GM12878 (cell line): Measurements from ENCODE around the gene EPN1.

Experiments
- EP300 ChIP-seq, 2 experiments: fragments of 150-350 bp in 1 of 2; IDR thresholded peaks; 2 replicates each; pipeline ENCODE4 v1.6.1; 2011 to 2012; ENCODE audit warnings: low read depth in 2 of 2, low read length in 2 of 2, borderline replicate concordance in 1 of 2, improper control_type of control experiment in 1 of 2, inconsistent platforms in 1 of 2; ENCODE audit not compliant: control insufficient read depth in 1 of 2
- HDAC6 ChIP-seq: fragments of 200-600 bp; sonication (generic); IDR thresholded peaks from one replicate; pipeline ENCODE4 v1.8.0; 2017; ENCODE audit warnings: antibody characterized with exemption; ENCODE audit not compliant: unreplicated experiment
- JUNB ChIP-seq: IDR thresholded peaks from 2 replicates; pipeline ENCODE4 v1.6.1; 2016; ENCODE audit warnings: antibody characterized with exemption, mild to moderate bottlenecking
- NRF1 ChIP-seq: conservative IDR thresholded peaks from 2 replicates; pipeline ENCODE4 v1.6.1; 2011; ENCODE audit warnings: mild to moderate bottlenecking, low read depth, low read length, improper control_type of control experiment
- POLR2A ChIP-seq: IDR thresholded peaks from 2 replicates; pipeline ENCODE4 v1.6.1; 2011; ENCODE audit warnings: low read depth, mild to moderate bottlenecking, low read length
- SIN3A ChIP-seq: IDR thresholded peaks from 2 replicates; pipeline ENCODE4 v1.6.1; 2012; ENCODE audit warnings: low read depth, low read length, improper control_type of control experiment
- TCF12 ChIP-seq: IDR thresholded peaks from 2 replicates; pipeline ENCODE4 v1.6.1; 2011; ENCODE audit warnings: low read depth, mild to moderate bottlenecking, low read length
- TF ChIP-seq, protein P1 (sequence below), 3 experiments: IDR thresholded peaks in 2 of 3; conservative IDR thresholded peaks in 1 of 3; 2 replicates each; pipeline ENCODE4 v1.5.1; 2011; ENCODE audit warnings: low read depth in 3 of 3, low read length in 3 of 3, mild to moderate bottlenecking in 3 of 3, control low read depth in 2 of 3, moderate library complexity in 2 of 3, inconsistent platforms in 1 of 3, mixed read lengths in 1 of 3; ENCODE audit not compliant: control insufficient read depth in 2 of 3, insufficient read depth in 1 of 3; ENCODE audit errors: extremely low read depth in 1 of 3
- TF ChIP-seq, protein P2 (sequence below): fragments of 450-650 bp; IDR thresholded peaks from 2 replicates; pipeline ENCODE4 v1.6.1; 2018; ENCODE audit warnings: borderline replicate concordance, mild to moderate bottlenecking; ENCODE audit not compliant: partially characterized antibody
- TF ChIP-seq, protein P3 (sequence below): fragments of 450-650 bp; IDR thresholded peaks from 2 replicates; pipeline ENCODE4 v1.6.1; 2017; ENCODE audit warnings: mild to moderate bottlenecking, moderate library complexity
- TF ChIP-seq, protein P4 (sequence below): IDR thresholded peaks from 2 replicates; pipeline ENCODE4 v1.6.1; 2012; ENCODE audit warnings: low read depth, low read length, improper control_type of control experiment

DNA sequence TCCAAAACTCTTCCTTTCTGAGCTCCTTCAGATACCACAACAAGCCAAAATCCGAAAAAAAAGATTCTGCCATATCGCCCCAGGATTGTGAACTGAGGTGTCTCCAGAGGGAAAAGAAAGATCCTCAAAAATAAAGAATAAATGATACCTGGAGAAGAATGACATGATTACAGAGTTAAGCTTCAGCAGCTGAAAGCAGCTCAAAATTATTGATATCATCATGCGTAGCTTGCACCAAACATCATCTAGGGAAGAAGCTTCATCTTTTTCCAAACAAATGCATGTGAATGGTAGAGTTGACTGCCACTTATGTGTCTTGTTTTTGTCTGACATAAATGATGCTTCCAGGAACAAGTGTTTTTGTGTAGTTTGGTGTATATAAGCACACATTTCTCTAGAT lies 63.3 kb downstream of the EPN1 start, which contains the start of gene NLRP9:
- no peak for TF ChIP-seq JUNB
- TF ChIP-seq, protein P1, sequence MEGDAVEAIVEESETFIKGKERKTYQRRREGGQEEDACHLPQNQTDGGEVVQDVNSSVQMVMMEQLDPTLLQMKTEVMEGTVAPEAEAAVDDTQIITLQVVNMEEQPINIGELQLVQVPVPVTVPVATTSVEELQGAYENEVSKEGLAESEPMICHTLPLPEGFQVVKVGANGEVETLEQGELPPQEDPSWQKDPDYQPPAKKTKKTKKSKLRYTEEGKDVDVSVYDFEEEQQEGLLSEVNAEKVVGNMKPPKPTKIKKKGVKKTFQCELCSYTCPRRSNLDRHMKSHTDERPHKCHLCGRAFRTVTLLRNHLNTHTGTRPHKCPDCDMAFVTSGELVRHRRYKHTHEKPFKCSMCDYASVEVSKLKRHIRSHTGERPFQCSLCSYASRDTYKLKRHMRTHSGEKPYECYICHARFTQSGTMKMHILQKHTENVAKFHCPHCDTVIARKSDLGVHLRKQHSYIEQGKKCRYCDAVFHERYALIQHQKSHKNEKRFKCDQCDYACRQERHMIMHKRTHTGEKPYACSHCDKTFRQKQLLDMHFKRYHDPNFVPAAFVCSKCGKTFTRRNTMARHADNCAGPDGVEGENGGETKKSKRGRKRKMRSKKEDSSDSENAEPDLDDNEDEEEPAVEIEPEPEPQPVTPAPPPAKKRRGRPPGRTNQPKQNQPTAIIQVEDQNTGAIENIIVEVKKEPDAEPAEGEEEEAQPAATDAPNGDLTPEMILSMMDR (IDR thresholded peaks at IDR 0.05 in 2 of 3, conservative IDR thresholded peaks at IDR 0.05 in 1 of 3; ENCODE audit: control insufficient read depth in 2 of 3, extremely low read depth in 1 of 3, insufficient read depth in 1 of 3, low read depth in 3 of 3, low read length in 3 of 3) = no peak
- TF ChIP-seq TCF12 = no peak
- TF ChIP-seq, protein P2, sequence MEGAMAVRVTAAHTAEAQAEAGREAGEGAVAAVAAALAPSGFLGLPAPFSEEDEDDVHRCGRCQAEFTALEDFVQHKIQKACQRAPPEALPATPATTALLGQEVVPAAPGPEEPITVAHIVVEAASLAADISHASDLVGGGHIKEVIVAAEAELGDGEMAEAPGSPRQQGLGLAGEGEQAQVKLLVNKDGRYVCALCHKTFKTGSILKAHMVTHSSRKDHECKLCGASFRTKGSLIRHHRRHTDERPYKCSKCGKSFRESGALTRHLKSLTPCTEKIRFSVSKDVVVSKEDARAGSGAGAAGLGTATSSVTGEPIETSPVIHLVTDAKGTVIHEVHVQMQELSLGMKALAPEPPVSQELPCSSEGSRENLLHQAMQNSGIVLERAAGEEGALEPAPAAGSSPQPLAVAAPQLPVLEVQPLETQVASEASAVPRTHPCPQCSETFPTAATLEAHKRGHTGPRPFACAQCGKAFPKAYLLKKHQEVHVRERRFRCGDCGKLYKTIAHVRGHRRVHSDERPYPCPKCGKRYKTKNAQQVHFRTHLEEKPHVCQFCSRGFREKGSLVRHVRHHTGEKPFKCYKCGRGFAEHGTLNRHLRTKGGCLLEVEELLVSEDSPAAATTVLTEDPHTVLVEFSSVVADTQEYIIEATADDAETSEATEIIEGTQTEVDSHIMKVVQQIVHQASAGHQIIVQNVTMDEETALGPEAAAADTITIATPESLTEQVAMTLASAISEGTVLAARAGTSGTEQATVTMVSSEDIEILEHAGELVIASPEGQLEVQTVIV = no peak
- no peak for TF ChIP-seq EP300 (IDR thresholded peaks at IDR 0.05; ENCODE audit: borderline replicate concordance in 1 of 2, control insufficient read depth in 1 of 2, low read depth in 2 of 2, low read length in 2 of 2)
- no peak for TF ChIP-seq HDAC6
- TF ChIP-seq, protein P3, sequence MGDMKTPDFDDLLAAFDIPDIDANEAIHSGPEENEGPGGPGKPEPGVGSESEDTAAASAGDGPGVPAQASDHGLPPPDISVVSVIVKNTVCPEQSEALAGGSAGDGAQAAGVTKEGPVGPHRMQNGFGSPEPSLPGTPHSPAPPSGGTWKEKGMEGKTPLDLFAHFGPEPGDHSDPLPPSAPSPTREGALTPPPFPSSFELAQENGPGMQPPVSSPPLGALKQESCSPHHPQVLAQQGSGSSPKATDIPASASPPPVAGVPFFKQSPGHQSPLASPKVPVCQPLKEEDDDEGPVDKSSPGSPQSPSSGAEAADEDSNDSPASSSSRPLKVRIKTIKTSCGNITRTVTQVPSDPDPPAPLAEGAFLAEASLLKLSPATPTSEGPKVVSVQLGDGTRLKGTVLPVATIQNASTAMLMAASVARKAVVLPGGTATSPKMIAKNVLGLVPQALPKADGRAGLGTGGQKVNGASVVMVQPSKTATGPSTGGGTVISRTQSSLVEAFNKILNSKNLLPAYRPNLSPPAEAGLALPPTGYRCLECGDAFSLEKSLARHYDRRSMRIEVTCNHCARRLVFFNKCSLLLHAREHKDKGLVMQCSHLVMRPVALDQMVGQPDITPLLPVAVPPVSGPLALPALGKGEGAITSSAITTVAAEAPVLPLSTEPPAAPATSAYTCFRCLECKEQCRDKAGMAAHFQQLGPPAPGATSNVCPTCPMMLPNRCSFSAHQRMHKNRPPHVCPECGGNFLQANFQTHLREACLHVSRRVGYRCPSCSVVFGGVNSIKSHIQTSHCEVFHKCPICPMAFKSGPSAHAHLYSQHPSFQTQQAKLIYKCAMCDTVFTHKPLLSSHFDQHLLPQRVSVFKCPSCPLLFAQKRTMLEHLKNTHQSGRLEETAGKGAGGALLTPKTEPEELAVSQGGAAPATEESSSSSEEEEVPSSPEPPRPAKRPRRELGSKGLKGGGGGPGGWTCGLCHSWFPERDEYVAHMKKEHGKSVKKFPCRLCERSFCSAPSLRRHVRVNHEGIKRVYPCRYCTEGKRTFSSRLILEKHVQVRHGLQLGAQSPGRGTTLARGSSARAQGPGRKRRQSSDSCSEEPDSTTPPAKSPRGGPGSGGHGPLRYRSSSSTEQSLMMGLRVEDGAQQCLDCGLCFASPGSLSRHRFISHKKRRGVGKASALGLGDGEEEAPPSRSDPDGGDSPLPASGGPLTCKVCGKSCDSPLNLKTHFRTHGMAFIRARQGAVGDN = no peak
- TF ChIP-seq, protein P4, sequence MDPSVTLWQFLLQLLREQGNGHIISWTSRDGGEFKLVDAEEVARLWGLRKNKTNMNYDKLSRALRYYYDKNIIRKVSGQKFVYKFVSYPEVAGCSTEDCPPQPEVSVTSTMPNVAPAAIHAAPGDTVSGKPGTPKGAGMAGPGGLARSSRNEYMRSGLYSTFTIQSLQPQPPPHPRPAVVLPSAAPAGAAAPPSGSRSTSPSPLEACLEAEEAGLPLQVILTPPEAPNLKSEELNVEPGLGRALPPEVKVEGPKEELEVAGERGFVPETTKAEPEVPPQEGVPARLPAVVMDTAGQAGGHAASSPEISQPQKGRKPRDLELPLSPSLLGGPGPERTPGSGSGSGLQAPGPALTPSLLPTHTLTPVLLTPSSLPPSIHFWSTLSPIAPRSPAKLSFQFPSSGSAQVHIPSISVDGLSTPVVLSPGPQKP = no peak
- TF ChIP-seq SIN3A = no peak
- TF ChIP-seq POLR2A = no peak
- no peak for TF ChIP-seq NRF1
